Activated effector memory CD4-positive, alpha-beta T cell treated with anti-CD3 and anti-CD28 coated beads, Interleukin-2, amount 50 U/mL, for 16 hours (primary cell): ENCODE data around the gene NPNT.

Source experiments
- DNase-seq: peaks from one replicate; pipeline ENCODE4 v3.0.0-alpha.2; 2020

Gene NPNT

GRCh38 chr4:105917171-105917685 is 22.0 kb downstream of the NPNT start:
- no peak for DNase-seq

DNA sequence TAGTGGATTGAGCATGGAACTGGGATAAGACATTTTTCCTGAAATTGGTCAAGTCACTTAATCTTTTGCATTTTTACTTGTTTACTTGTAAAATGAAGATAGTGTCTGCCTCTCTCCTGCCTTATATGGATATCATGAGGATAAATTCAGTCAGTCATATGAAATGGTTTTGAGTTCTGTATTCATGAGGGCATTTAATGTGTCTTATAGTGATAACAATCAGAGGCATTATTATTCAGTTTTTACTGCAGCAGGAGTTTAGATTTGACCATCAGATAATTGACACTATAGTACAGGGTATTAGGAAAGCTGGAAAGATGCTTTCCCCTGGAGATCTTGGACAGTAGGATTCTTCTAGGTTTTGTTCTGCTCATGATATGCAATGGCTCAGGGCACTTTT is 26.0 kb downstream of the NPNT start:
- no peak for DNase-seq

GRCh38 chr4:105923497-105924238 is 28.4 kb downstream of the NPNT start:
- DNase-seq = no peak

- no peak for DNase-seq
These were observed 29.1 kb downstream of the NPNT start for GRCh38 chr4:105924341-105924740.

DNA sequence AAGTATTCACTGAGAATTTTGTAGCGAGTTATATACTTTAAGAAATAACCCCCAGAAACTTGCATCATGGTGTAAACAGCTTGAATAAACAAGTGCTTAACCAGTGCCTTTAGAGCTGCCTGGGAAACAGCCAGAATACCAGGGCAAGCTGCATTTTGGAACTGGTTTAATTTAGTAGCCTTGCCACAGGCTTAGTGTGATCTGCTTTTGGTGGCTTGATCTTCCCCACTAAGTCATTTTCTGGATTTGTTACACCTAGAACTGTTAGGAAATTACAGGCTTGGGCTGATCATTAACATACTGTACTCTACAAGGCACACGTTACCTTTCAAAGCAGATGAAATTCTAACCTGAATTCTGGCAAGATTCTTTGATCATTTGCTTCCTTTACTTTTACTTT is 35.4 kb downstream of the NPNT start:
- DNase-seq = no peak

DNA sequence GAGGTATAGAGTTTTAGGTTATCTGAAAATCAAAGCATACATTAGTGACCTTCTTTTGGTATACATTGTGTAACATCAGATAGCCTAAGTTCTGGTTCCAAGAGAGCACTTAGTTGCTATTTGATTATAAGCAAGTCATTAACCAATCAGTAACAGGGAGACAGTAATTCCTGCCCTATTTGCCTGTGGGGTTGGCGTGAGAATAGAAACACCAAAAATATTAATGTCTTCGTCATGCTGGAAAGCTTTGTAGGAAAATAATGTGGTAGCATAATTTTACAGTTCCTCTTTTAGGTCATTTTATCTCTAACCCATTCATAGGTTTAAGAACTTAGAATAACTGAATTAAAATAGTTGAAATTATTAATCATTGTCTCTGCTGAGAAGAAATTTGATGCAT is 37.8 kb downstream of the NPNT start:
- DNase-seq = no peak

DNA sequence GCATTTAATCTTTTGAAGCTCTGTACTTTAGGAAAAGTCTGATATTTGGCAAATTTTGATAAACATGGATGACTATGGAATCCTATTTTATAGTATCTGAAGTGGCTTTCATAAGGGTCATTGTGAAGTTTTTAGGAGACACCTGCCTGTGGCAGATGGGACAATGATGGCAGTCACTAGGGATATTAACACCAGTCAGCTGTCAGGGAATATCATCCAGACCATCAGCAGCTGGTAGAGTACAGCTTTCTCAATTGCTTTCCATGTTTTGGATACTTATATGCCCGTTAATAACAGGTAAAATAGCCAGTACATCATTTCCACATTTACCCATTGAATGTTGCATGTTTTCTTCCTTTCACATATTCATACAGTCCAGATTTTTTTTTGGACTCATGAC is 39.1 kb downstream of the NPNT start:
- no peak for DNase-seq

DNA sequence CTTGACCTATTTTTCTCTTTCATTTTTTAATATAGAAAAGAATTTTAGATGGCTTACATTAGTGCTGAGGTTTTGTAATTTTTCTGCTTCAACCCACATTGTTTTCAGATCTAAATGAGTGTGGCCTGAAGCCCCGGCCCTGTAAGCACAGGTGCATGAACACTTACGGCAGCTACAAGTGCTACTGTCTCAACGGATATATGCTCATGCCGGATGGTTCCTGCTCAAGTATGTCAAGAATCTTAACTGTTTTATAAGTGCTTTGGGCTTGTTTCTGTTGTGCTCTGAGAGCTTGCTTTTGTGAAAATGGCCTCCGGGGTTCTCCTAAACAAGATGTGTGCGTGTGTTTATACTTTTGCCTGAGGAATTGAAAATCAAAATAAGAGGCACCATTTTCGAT is 41.6 kb downstream of the NPNT start:
- no peak for DNase-seq

DNA sequence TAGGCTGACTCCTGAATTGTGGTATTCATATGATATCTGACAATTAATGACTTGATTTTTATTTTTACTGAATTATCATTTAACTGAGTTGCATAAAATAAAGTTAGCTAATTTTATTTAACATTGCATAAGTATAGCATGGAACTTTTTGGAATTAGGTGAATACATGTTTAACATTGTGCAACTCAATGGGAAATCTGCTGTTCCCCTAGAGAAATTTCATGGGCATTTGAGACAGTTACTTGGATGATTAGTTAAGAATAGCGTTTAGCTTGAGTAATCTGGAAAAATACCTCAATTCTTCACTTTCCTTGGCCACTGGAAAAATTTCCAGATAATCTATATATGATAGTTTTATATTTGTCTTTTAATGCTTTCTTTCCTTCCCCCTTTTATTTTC is 42.5 kb downstream of the NPNT start:
- no peak for DNase-seq

DNA sequence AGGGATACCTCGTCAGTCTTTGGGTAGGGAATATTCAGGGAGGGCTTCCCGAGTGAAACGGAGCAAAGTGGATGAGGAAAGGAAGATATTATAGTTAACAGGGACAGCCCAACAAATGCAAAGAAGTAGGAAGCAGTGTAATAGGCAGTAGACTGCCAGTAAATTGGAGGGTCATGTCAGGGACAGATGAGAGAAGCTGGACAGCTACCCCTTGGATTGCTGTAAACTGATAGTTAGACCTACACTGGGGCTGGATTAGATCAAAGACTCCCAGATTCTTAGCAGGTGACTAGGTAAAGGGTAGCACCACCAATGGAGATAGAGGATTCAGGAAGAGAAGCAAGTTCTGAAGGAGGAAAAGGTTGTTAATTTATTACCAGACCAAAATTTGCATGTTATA is 48.0 kb downstream of the NPNT start:
- DNase-seq = no peak

- DNase-seq = no peak
These were observed 49.3 kb downstream of the NPNT start for GRCh38 chr4:105944540-105944939.

DNA sequence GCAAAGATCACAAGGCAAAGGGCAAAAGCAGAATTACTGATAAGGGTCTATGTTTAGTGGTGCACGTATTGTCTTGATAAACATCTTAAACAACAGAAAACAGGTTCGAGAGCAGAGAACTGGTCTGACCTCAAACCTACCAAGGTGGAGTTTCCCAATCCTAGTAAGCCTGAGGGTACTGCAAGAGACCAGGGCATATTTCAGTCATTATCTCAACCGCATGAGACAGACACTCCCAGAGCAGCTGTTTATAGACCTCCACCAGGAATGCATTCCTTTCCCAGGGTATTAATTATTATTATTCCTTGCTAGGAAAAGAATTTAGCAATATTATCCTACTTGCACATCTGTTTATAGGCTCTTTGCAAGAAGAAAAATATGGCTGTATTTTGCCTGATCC is 51.5 kb downstream of the NPNT start:
- DNase-seq = no peak

GRCh38 chr4:105950701-105951100 is 55.4 kb downstream of the NPNT start:
- DNase-seq = no peak

DNA sequence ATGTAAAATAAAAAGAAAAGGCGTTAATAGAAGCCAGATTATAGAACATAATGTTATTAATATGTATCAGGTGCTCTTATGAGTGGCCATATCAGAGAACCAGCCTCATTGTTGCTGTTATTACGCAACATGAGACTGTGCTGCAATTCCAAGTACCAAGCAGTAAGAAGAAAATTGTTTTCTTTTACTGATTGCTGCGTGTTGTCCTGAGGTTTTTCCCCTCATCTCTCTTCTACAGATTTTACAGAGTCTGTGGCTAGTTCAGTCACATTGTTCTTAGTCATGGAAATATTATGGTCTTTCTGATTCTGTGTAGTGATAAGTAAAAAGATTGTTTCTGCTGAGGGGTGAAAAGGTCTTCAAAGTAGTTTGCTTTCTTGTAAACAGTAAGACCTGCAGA is 55.9 kb downstream of the NPNT start:
- no peak for DNase-seq

DNA sequence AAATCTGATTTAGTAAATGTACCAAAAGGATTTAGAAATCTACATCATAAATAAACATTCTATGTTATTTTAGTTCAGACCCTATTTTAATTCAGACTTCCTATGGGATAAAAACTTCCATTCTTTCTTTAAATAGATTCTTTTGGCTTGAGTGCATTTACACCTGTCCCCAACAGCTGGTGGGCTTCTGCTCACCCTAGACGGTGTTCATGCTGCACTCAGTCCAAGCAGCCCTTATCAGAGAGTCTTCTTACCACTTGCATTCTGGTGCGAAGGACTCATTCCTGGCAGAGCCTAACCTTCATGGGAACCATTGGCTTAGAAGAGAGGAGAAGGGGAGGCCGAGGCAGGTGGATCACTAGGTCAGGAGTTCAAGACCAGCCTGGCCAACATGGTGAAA is 57.3 kb downstream of the NPNT start:
- no peak for DNase-seq

DNA sequence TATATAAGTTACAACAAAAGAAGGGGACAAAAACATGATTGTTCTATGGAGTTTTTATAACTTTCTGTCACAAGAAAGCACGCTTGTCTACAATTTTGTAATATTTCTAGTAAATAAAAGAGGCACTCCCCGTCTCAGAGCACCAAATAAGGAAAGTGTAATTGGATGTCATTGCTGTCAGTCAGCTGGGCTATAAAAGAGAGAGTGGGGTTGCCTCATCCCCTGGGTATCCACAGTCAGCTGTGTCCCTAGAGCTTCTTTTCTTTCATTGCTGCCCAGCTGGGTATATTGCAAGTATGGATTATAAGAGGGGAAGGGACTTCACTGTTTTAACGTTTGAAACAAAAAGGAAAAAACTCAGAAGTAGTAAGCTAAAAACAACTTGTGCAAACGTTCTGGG is 61.3 kb downstream of the NPNT start:
- DNase-seq = no peak

- no peak for DNase-seq
These were observed 62.4 kb downstream of the NPNT start for GRCh38 chr4:105957680-105958079.

DNA sequence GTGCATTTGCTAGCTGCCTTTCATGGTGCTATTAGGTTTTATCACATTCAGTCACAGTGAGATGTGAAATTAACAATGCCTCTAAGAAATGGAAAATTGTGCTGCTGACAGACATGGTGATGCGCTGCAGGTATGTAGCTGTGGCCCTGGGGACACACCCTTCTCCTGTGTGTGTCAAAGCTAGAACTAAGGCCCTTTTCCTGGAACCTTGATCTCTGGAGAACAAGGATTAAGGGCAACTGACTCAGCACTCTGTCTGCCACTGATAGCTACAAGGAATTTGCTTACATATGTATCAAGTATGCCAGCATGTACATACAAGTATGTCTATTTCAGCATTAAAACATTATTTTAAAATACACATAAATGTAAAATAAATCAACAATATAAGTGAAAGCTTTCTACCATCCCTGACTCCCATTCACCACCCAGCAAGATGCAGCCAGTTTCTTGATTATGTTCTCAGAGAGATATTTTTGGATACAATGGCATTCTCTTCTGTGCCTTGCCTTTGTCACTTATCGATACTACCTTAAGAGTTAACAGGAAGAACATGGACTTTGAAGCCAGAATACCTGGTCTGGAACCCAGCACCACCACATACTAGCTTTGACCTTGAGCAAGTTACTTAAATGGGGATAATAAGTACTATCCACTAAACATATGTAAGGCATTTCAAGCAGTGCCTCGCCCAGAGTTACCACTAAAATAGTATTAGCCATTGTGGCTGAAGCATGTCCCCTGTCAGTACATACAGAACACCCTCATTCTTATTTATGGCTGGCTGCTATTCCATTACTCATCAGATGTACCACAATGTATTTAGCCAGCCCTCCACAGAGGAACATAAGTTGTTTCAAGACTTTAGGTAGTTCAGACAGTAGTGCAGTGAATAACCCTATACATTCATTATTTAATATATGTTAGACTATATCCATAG is 68.5 kb downstream of the NPNT start:
- DNase-seq = no peak

DNA sequence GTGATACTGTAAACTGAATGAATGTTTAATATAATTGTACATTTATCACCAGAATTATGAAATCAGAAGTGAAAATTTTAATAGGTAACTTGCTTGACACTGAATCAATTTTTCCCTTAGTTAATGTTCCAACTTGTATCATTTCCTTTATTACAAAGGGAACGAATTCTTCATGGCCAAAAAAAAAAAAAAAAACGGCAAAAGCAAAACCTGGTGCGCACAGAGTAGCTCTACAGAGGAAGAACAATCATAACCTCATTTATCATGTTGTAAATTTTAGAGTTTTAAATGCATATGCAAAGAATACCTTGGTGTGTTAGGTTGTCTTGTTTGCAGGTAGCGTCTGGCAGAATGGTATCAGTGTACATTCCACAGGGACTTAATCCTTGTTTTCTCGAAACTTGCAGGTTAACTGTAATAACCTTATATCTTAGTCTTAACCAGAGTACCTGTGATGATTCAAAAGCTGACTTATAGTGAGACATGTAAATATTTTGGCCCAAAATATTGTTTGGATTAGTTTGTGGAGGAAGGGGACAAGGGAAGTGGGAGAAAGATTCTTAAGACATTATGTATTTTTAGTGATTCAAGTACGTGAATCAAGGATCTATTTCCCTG is 70.0 kb downstream of the NPNT start:
- DNase-seq = no peak

- no peak for DNase-seq
These were observed 70.8 kb downstream of the NPNT start for GRCh38 chr4:105966051-105966450.

DNA sequence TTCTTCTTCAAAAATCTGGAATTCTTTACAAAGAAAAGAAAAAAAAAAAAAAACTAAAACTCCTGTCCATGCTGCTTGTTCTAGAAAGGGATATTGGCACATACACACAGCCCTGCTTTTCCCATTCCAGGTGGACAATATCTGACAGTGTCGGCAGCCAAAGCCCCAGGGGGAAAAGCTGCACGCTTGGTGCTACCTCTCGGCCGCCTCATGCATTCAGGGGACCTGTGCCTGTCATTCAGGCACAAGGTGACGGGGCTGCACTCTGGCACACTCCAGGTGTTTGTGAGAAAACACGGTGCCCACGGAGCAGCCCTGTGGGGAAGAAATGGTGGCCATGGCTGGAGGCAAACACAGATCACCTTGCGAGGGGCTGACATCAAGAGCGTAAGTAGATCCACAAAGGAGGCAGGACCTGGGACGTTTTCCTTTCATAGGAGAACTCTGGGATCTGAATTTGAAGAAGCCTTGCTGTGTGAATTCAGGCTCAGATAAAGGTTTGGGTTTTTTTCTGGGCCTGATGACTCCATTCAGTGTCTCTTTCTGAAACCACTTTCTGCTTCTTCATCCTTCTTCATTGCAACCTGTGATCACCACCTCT is 71.9 kb downstream of the NPNT start:
- no peak for DNase-seq

DNA sequence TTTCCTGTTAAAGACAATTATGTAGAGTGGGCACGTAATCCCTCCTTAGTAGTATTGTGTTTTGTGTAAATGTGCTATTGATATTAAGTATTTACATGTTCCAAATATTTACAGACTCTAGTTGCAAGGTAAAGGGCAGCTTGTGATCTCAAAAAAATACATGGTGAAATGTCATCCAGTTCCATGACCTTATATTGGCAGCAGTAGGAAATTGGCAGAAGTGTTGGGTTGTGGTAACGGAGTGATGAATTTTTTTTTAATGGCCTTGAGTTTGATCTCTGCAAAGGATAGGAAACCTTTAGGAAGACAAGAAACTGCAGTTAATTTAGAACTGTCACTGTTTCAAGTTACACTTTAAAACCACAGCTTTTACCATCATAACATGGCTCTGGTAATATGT is 74.3 kb downstream of the NPNT start:
- DNase-seq = no peak

- DNase-seq = no peak
These were observed 75.1 kb downstream of the NPNT start for GRCh38 chr4:105970371-105970770.
